ENCODE results near the gene CRYGN.

CRYGN gene

GRCh38 chr7:151394076-151395035 lies 45.6 kb downstream of the CRYGN start:
- TF ChIP-seq ZNF565 (CRISPR knock-in tag; conservative IDR thresholded peaks at IDR 0.05; ENCODE audit: low read depth) (no peak), ZC3H10 (CRISPR knock-in tag; IDR thresholded peaks at IDR 0.05) (no peak), ARNTL (CRISPR knock-in tag; IDR thresholded peaks at IDR 0.05; ENCODE audit: borderline replicate concordance, low read depth) (no peak), CSDC2 (CRISPR knock-in tag; IDR thresholded peaks at IDR 0.05) (no peak), PPARA (CRISPR knock-in tag; IDR thresholded peaks at IDR 0.05; ENCODE audit: borderline replicate concordance) (no peak), OSR1 (CRISPR knock-in tag; IDR thresholded peaks at IDR 0.05) (no peak), BACH2 (CRISPR knock-in tag; IDR thresholded peaks at IDR 0.05; ENCODE audit: borderline replicate concordance) (no peak), POU6F1 (CRISPR knock-in tag; IDR thresholded peaks at IDR 0.05; ENCODE audit: borderline replicate concordance, low read depth) (no peak), ESRRG (CRISPR knock-in tag; IDR thresholded peaks at IDR 0.05) (no peak), ISL1 (CRISPR knock-in tag; IDR thresholded peaks at IDR 0.05) (no peak), TCF4 (CRISPR knock-in tag; IDR thresholded peaks at IDR 0.05; ENCODE audit: borderline replicate concordance) (no peak), ZFP30 (CRISPR knock-in tag; IDR thresholded peaks at IDR 0.05) (no peak), ZFP3 (CRISPR knock-in tag; IDR thresholded peaks at IDR 0.05) (no peak), GLIS3 (CRISPR knock-in tag; IDR thresholded peaks at IDR 0.05) (no peak), ZNF8 (CRISPR knock-in tag; IDR thresholded peaks at IDR 0.05) (no peak), SNAI2 (CRISPR knock-in tag; IDR thresholded peaks at IDR 0.05) (no peak), TSHZ2 (CRISPR knock-in tag; IDR thresholded peaks at IDR 0.05) (no peak)
- TF ChIP-seq, protein P1, sequence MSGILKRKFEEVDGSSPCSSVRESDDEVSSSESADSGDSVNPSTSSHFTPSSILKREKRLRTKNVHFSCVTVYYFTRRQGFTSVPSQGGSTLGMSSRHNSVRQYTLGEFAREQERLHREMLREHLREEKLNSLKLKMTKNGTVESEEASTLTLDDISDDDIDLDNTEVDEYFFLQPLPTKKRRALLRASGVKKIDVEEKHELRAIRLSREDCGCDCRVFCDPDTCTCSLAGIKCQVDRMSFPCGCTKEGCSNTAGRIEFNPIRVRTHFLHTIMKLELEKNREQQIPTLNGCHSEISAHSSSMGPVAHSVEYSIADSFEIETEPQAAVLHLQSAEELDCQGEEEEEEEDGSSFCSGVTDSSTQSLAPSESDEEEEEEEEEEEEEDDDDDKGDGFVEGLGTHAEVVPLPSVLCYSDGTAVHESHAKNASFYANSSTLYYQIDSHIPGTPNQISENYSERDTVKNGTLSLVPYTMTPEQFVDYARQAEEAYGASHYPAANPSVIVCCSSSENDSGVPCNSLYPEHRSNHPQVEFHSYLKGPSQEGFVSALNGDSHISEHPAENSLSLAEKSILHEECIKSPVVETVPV (CRISPR knock-in tag; IDR thresholded peaks at IDR 0.05), result no peak
- TF ChIP-seq, protein P2, sequence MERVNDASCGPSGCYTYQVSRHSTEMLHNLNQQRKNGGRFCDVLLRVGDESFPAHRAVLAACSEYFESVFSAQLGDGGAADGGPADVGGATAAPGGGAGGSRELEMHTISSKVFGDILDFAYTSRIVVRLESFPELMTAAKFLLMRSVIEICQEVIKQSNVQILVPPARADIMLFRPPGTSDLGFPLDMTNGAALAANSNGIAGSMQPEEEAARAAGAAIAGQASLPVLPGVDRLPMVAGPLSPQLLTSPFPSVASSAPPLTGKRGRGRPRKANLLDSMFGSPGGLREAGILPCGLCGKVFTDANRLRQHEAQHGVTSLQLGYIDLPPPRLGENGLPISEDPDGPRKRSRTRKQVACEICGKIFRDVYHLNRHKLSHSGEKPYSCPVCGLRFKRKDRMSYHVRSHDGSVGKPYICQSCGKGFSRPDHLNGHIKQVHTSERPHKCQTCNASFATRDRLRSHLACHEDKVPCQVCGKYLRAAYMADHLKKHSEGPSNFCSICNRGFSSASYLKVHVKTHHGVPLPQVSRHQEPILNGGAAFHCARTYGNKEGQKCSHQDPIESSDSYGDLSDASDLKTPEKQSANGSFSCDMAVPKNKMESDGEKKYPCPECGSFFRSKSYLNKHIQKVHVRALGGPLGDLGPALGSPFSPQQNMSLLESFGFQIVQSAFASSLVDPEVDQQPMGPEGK (CRISPR knock-in tag; IDR thresholded peaks at IDR 0.05; ENCODE audit: borderline replicate concordance), result no peak
- ATAC-seq, result no peak

GRCh38 chr7:151393031-151393977 lies 46.6 kb downstream of the CRYGN start:
- no peak for TF ChIP-seq GLIS3 (CRISPR knock-in tag; IDR thresholded peaks at IDR 0.05)
- TF ChIP-seq BACH2 (CRISPR knock-in tag; IDR thresholded peaks at IDR 0.05; ENCODE audit: borderline replicate concordance), result no peak
- no peak for TF ChIP-seq ZC3H10 (CRISPR knock-in tag; IDR thresholded peaks at IDR 0.05)
- TF ChIP-seq TSHZ2 (CRISPR knock-in tag; IDR thresholded peaks at IDR 0.05), result no peak
- TF ChIP-seq, protein P3, sequence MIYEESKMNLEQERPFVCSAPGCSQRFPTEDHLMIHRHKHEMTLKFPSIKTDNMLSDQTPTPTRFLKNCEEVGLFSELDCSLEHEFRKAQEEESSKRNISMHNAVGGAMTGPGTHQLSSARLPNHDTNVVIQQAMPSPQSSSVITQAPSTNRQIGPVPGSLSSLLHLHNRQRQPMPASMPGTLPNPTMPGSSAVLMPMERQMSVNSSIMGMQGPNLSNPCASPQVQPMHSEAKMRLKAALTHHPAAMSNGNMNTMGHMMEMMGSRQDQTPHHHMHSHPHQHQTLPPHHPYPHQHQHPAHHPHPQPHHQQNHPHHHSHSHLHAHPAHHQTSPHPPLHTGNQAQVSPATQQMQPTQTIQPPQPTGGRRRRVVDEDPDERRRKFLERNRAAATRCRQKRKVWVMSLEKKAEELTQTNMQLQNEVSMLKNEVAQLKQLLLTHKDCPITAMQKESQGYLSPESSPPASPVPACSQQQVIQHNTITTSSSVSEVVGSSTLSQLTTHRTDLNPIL (CRISPR knock-in tag; IDR thresholded peaks at IDR 0.05; ENCODE audit: low read depth), result no peak
- no peak for TF ChIP-seq ZFP3 (CRISPR knock-in tag; IDR thresholded peaks at IDR 0.05)
- no peak for TF ChIP-seq CSDC2 (CRISPR knock-in tag; IDR thresholded peaks at IDR 0.05)
- no peak for TF ChIP-seq ZNF70 (CRISPR knock-in tag; IDR thresholded peaks at IDR 0.05)
- TF ChIP-seq ISL1 (CRISPR knock-in tag; IDR thresholded peaks at IDR 0.05), result no peak
- no peak for TF ChIP-seq TCF4 (CRISPR knock-in tag; IDR thresholded peaks at IDR 0.05; ENCODE audit: borderline replicate concordance)
- no peak for TF ChIP-seq ARNTL (CRISPR knock-in tag; IDR thresholded peaks at IDR 0.05; ENCODE audit: borderline replicate concordance, low read depth)
- ATAC-seq, result no peak

Measured in SK-N-SH treated with all-trans-retinoic acid at 6 μM for 48 hours (cell line).